Lung (tissue), 12 donors: ENCODE data around the gene TPX2. TPM values are rescaled to one million over a fixed set of nuclear protein-coding genes. Genes with fewer than 3 reads are reported as not detected.
"Not testable (repeated sequence)": the region's sequence is repeated elsewhere in the genome, so short reads cannot be mapped to it uniquely, and the experiment has no call there.

Experiments
- ATAC-seq: fragments of 200-7000 bp; cut with Tn5 transposase; one replicate; pipeline ENCODE4 v1.9.1; 2020; ENCODE audit warnings: moderate number of reproducible peaks; ENCODE audit not compliant: insufficient read depth, low FRiP score
- DNase-seq, 3 donors: peaks; one replicate each; pipeline ENCODE4 v3.0.0-alpha.2; 2013 to 2017
- H3K27ac ChIP-seq, 2 donors: one replicate each; pipeline ENCODE4 v1.5.1; 2013; ENCODE audit warnings: mild to moderate bottlenecking in 2 of 2, moderate library complexity in 2 of 2, control low read depth in 1 of 2, inconsistent platforms in 1 of 2, low read depth in 1 of 2, low read length in 1 of 2
- H3K27me3 ChIP-seq, 3 donors: one replicate each; pipeline ENCODE4 v1.5.1; 2013; ENCODE audit warnings: low read length in 2 of 3; ENCODE audit not compliant: control insufficient read depth in 3 of 3, insufficient read depth in 3 of 3
- H3K36me3 ChIP-seq, 4 donors: one replicate each; pipeline ENCODE4 v1.5.1; 2013; ENCODE audit warnings: low read length in 4 of 4, mild to moderate bottlenecking in 1 of 4, moderate library complexity in 1 of 4; ENCODE audit not compliant: control insufficient read depth in 4 of 4, insufficient read depth in 4 of 4
- H3K4me1 ChIP-seq, 5 donors: one replicate each; pipeline ENCODE4 v1.5.1; 2013; ENCODE audit warnings: low read length in 5 of 5, mild to moderate bottlenecking in 2 of 5, moderate library complexity in 1 of 5; ENCODE audit not compliant: control insufficient read depth in 5 of 5, insufficient read depth in 5 of 5
- H3K4me3 ChIP-seq: one replicate; pipeline ENCODE4 v1.5.1; 2013; ENCODE audit warnings: mild to moderate bottlenecking, control low read depth, moderate library complexity
- H3K9ac ChIP-seq, 2 donors: one replicate each; pipeline ENCODE4 v1.5.1; 2013; ENCODE audit warnings: low read length in 2 of 2, control low read depth in 1 of 2; ENCODE audit not compliant: insufficient read depth in 1 of 2
- H3K9me3 ChIP-seq, 4 donors: one replicate each; pipeline ENCODE4 v1.5.1; 2013; ENCODE audit warnings: low read length in 3 of 4, mild to moderate bottlenecking in 1 of 4, moderate library complexity in 1 of 4; ENCODE audit not compliant: control insufficient read depth in 4 of 4, insufficient read depth in 3 of 4
- CTCF ChIP-seq: IDR thresholded peaks from 2 replicates; pipeline ENCODE4 v1.5.1; 2012; ENCODE audit warnings: mild to moderate bottlenecking; ENCODE audit errors: control extremely low read depth, extremely low read depth
- WGBS, 2 donors: extraction: QIAGEN DNeasy Blood & Tissue Kit; methylation state at CpG; one replicate each; pipeline ENCODE4 v1.1.7; 2013; 5-methylcytosine and 5-hydroxymethylcytosine counted together
- polyA plus RNA-seq, 2 donors: library from polyadenylated mRNA; stranded (reverse); fragments of 200-250 nt; gene quantifications; one replicate each; pipeline ENCODE4 v1.2.1, GENCODE V29; 2013
- total RNA-seq, 2 donors: library from RNA; depleted of rRNA in 1 of 2; stranded (reverse); fragments of >200 nt in 1 of 2; gene quantifications; one replicate each; pipeline ENCODE4 v1.2.1, GENCODE V29; 2014 to 2021
- donor health status: control.
- donor health status: control.
- donor health status: Bipolar disorder and iron deficiency.
- donor health status: healthy.
- donor health status: DM: yes; HTN: yes; CAD: no.

The TPX2 gene
- total and polyA plus RNA-seq, 4 donors = 1.6 to 6.5 (median 2.0) TPM

DNA sequence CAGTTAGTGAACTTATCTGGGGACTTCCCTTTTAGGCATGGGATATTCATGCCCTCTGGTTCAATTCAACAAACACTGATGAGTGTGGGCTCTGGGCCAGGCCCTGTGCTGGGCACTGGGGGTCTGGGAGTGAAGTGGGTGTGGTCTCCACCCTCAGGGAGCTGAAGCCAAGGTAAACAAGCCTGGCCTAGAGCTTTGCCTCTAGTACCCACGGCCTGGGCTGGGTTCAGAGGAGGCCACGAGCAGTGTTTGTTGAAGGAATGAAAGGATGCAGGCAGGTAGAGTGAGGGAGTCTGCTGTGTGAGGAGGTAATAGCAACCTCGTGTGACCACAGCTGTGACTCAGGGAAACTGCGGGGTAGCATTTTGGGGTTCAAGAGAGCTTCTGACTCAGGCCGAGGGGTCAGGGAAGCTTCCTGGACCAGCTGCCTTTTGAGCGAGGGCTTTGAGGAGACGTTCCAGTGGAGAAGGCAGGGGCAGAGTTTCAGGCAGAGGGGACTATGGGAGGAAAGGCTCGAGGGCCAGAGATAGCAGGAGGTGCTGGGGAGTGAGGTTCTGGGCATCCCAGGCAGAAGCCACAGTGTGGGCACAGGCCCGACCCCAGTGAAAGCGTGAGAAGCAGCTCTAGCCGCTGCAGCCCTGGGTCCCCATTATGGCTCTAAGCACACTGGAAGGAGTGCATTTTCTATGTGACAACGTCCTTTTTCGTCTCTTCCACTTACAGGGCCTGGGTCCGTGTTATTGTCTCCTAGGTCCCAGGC lies 85.6 kb downstream of the TPX2 start:
- TF ChIP-seq CTCF = no peak
- Histone ChIP-seq H3K27me3 (no peaks in the 10 kb centered on the region), H3K4me3 (no peak overlapping the region), H3K36me3 (no peaks in the 10 kb centered on the region), H3K9ac (no peak overlapping the region), H3K9me3 (no peaks in the 10 kb centered on the region), H3K4me1 (peaks cover 0 to 15% (median 3%) of the 10 kb centered on the region in 5 donors), H3K27ac (no peak overlapping the region)
- DNase-seq = no peak
- no peak for ATAC-seq
- 78 to 81% methylated on average over 14 of the region's 14 CpGs for WGBS, 2 donors

DNA sequence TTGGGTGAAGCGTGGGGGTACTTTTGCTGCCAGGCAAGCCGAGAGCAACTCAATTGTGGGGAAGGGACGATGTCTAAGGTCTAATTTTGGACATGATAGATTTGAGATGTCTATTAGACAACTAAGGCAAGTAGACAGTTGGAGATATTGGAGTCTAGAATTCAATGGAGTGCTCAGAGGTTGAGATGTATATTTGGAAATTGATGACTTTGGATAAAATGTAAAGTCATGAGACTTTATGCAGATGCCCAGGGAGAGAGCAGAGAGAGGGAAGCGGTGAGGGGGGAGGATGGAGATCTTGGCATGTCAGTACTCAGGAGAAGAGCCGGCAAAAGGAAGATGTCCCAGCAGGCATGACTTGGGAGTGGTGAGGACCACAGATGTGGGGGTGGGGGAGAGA lies 87.0 kb downstream of the TPX2 start:
- Histone ChIP-seq H3K36me3 (no peaks in the 10 kb centered on the region), H3K9ac (no peak overlapping the region), H3K9me3 (no peaks in the 10 kb centered on the region), H3K4me3 (no peak overlapping the region), H3K27me3 (no peaks in the 10 kb centered on the region), H3K27ac (no peak overlapping the region), H3K4me1 (peaks cover 0 to 15% (median 3%) of the 10 kb centered on the region in 5 donors)
- no peak for TF ChIP-seq CTCF
- DNase-seq = no peak
- 93 to 94% methylated on average over 5 of the region's 5 CpGs for WGBS, 2 donors
- ATAC-seq = no peak

DNA sequence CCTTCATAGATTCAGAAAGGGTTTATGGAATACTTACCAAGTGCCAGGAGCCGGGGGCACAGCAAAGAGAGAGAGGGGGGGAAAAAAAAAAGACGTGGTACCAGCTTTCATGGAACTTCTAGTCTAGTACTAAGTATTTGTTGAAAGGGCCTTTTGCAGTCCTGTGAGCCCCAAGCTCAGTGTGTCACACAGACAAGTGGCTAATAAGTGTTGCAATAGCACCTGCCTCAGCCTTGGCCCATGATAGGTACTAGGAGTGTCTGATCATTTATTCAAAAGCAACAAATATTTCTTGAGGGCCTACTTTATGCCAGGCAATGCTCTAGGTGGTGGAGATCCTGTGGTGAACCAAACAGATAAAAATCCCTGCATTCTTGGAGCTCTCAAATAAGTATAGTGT lies 88.0 kb downstream of the TPX2 start:
- Histone ChIP-seq H3K9ac (no peak overlapping the region), H3K4me1 (peaks cover 0 to 15% (median 3%) of the 10 kb centered on the region in 5 donors), H3K27ac (no peak overlapping the region), H3K4me3 (no peak overlapping the region), H3K9me3 (no peaks in the 10 kb centered on the region), H3K36me3 (no peaks in the 10 kb centered on the region), H3K27me3 (no peaks in the 10 kb centered on the region)
- TF ChIP-seq CTCF = no peak
- 61 to 84% methylated on average over 2 of the region's 2 CpGs for WGBS, 2 donors
- no peak for DNase-seq
- ATAC-seq = no peak

- ATAC-seq, H3K9ac ChIP-seq, H3K27ac ChIP-seq, H3K27me3 ChIP-seq, H3K9me3 ChIP-seq, H3K4me3 ChIP-seq, DNase-seq, H3K4me1 ChIP-seq, H3K36me3 ChIP-seq: not testable (repeated sequence)
- WGBS, 2 donors = 96% methylated on average over 11 of the region's 11 CpGs
Observed at GRCh38 chr20:31828016-31828415, 88.9 kb downstream of the TPX2 start.
